Mammary epithelial cell (primary cell): ENCODE measurements around the gene PLEKHF1.

Source experiments
- CTCF ChIP-seq, 2 donors: IDR thresholded peaks in 1 of 2; conservative IDR thresholded peaks in 1 of 2; 2 replicates each; pipeline ENCODE4 v1.5.1; 2011 to 2012; ENCODE audit warnings: inconsistent platforms in 2 of 2, low read length in 2 of 2, mild to moderate bottlenecking in 2 of 2, control low read depth in 1 of 2, low read depth in 1 of 2; ENCODE audit not compliant: insufficient read depth in 1 of 2; ENCODE audit errors: extremely low read depth in 1 of 2
- EZH2 ChIP-seq: IDR thresholded peaks from 2 replicates; pipeline ENCODE4 v1.6.1; 2012; ENCODE audit warnings: low read length, inconsistent platforms, borderline replicate concordance

- TF ChIP-seq CTCF (conservative IDR thresholded peaks at IDR 0.05 in 1 of 2, IDR thresholded peaks at IDR 0.05 in 1 of 2; ENCODE audit: extremely low read depth in 1 of 2, insufficient read depth in 1 of 2, low read depth in 1 of 2, low read length in 2 of 2) (no peak), EZH2 (no peak)
These were observed 28.5 kb upstream of the PLEKHF1 start for GRCh38 chr19:29636553-29637360.
